T1000 (cell line): ENCODE data around the gene INPP4B.
A peak's percentile ranks its signal among the peaks of the same experiment; 100 is the strongest.
"Not testable (repeated sequence)": the region's sequence is repeated elsewhere in the genome, so short reads cannot be mapped to it uniquely, and the experiment has no call there.

Experiments
- DNase-seq: peaks from one replicate; lab custom pipeline; 2025; ENCODE audit warnings: mixed read lengths; lab: John Stamatoyannopoulos, UW

The INPP4B gene

DNA sequence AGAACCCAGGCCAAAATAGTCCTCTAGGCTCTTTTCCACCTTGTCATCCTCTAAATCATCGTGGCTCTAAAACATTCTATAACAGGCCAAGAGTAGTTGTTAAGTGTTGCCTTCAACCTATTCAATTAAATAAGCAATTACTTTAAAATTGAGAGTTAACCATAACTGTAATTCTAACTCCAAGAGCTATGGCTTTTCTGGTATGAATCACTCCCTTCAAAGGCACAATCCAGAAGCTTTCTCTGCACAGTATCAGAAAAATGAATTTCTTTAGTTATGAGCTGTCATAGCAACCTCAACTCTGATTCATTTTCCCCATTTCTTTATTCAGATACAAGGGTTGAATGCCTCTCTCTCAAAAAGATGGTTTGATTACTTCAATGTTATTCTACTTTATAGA is 21.7 kb downstream of the INPP4B start:
- DNase-seq: no peak

DNA sequence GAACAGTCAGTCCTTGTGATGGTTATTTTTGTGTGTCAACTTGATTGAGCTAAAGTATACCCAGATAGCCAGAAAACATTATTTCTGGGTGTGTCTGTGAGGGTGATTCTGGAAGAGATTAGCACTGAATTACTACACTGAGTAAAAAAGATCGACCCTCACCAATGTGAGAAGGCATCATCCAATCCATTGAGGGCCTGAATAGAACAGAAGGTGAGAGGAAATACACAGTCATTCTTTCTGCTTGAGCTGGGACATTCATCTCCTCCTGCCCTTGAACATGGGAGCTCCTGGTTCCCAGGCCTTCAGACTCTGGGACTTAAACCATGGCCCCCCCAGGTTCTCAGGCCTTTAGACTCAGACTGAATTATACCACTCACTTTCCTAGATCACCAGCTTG is 22.3 kb downstream of the INPP4B start:
- no peak for DNase-seq

DNA sequence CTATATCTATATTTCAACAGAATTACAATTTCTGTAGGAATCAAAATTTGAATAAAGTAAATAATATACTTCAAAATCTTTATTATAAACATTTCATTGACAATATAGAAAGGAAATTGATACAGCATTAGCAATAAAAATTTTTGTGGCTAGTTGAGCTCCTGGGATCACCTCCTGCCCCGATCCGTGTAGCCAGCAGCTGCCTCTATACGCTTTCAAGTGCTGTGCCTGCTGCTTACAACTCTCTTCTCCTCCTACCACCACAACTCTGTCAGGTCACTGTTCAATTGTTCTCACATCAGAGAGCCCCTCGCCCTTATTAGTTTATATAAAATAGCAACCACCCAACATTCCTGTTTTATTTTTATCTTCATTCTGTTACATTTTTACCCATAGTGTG is 27.6 kb downstream of the INPP4B start:
- DNase-seq: no peak

DNA sequence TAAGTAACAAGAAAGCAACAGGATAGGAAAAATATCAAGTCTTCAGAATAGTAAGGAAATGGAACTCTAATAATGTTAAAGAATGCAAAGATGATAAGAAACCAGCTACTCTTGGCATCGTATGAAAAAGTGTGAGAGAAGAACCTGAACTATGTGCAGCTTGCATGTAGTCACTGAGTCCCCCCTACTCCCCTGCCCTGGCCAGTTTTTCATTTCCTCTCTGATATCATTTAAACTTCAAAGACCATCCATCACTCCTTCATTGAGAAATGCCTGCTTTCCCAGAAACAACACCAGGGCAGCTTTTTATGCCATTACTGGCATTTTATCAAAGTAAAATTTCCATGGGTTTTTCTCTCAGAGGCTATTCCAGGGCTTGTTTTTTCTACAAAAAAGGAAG is 28.1 kb downstream of the INPP4B start:
- no peak for DNase-seq

DNA sequence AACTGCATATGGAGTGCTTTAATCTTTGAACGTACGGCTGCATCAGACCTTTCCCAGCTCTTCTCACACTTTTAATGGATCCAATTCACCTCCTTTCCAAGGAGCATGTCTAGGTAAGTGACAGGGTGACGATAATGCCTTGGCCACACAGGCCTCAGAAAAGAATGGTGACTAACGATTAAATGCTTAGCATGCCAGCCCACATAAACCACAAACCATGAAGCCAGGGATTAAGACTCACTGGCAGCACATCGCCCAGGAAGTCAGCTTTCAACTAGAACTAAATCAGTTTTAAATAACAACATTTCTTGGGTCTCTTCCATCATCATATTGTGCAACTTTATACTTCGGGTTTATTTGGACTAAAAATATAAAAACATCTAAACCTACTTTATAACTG is 28.7 kb downstream of the INPP4B start:
- peak; percentile 32 for DNase-seq

DNA sequence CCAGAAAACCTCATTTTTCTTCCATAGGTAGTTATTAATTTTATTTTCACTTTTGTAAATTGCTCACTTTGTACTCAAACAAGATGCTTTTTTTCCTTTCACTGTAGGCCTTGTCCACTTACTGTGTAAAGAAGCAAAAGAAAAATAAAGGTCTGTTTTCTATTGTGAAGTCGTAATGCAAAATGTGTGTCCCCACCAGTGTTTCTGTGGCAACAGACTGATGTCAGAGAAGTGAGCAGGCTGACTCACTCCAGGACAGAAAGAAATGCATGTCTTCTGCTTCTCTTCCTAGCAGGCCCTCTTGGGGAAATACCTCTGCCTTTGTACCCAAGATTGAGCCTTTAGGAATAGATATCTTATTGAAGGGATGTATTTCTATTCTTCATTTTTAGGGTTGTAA is 30.3 kb downstream of the INPP4B start:
- DNase-seq: no peak

DNA sequence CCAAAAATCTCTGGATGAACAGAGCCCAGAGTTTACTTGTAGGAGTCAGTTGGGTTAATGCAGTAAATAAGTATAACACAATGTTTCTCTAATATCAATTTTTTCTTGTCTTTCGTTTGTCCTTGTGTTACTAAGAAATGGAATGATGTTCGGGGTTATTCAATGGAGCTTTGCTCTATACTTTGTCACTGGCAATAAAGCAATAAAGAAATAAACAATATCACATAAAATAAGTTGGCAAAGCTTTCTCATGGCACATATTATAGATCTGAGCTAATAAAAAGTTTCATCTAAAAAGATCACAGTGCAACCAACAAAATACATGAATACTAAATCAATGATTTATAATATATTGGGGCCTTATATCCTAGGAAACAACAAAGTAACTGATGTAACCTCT is 32.7 kb downstream of the INPP4B start:
- no peak for DNase-seq

DNA sequence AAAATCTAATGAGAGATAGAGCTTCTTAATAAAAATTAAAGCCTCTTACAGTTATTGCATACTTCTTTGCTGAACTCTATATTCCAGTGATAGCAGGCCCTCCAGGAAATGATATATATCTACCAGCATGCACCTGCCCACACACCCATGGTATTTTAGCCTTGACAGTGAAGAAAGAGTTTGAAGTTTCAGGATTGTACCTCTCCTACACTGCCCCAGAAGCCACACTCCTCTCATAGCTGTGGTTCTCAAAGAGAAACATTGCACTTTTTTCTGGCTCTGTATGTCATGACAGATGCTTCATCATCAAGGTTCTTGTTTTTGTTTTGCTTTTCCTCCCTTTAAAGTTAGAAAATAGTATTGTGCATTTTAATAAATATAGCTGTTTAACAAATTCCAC is 34.0 kb downstream of the INPP4B start:
- no peak for DNase-seq

DNA sequence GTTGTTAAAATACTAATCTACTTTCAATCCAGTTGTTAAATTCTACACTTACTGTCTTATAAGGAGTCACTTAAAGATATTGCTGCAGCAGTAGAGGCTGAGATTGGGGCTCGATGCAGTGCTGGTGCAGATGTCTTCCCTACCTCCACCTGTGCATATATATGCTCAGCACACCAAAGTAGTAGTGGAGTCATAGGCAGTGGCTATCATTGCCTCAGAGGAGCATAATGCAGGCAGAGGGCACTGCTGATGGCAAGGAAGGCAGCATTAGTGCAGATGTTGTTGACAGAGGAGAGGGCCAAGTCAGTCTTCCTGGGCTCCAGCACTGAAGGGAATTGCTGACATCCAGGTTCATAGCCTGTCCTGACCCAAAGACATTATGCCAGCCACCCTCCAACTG is 35.1 kb downstream of the INPP4B start:
- DNase-seq: no peak

DNA sequence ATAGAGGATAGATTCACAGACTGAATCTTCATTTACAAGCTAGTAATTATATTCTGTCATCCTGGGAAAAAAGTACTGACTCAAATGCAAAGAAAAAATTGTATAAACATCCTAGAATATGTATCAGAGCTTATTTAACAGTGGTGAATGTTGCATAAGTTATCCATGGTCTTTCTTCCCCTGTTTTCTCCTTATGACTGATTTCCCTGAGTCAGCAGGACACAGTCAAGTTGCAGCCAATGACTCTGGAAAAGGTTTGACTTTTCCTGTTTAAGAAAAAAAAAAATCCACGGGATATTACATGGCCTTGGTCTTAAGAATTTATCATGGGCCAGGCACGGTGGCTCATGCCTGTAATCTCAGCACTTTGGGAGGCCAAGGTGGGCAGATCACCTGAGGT is 36.5 kb downstream of the INPP4B start:
- no peak for DNase-seq

DNA sequence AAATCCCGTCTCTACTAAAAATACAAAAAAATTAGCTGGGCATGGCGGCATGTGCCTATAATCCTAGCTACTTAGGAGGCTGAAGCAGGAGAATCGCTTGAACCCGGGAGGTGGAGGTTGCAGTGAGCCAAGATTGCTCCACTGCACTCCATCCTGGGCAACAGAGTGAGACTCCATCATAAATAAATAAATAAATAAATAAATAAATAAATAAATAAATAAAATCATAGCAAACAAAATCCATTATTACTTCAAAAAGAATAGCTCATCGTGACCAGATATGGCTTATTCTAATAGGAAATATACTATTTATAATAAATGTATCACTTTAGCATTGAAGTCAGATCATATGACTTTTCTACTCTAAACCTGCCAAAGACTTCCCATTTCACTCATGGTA is 42.2 kb downstream of the INPP4B start:
- DNase-seq: not testable (repeated sequence)

DNA sequence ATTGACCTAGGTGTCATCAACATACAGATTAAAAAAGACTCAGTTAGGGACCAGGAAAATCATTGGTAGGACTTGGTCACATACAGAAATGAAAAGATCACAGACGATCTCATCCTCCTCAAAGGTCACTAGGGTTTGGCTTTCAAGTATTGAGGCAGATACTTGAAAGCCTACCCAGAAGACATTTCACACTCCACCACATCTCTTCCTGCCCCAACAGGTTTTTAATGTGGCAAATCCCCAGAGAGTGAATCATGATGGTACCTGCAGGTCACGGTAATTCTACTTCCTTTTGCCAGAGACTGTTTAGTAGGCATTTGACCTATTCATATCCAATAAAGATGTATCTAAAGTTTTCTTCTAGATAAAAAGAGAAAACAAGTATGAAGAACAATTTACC is 44.1 kb downstream of the INPP4B start:
- DNase-seq: no peak

DNA sequence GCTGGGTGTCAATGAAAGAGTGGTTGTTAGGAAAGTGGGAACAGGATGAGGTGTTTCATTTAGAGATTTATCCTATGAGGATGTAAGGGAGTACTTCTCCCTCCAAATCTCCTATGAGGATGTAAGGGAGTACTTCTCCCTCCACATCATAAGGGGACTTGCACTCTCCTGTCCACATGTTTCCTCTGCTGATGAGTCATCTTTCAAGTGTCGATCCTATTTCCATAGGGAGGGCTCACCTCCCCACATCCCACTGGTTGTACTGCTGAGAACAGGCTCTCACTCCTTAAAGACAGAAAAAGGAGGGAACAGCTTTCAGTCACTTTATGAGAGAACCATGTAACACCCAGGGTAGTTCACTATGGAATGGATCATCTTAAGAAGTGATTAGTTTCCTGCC is 65.0 kb downstream of the INPP4B start:
- no peak for DNase-seq

DNA sequence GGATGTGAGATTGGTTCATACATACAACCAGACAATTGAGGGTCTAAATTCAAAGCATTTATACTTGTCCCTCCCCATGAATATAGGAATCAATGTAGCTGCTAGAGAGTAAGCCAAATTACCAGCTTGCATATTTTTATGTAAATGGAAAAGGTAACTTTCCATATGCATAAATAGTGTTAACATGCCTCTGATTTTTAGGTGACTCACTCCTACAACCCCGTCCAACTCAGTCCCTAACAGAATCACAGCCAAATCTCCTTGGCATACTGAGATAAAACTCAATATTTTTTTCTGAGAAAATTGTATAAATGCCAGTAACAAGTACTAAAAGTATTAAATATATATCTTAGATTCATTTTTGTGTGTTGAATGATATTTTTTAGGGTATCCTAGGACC is 67.2 kb downstream of the INPP4B start:
- no peak for DNase-seq

DNA sequence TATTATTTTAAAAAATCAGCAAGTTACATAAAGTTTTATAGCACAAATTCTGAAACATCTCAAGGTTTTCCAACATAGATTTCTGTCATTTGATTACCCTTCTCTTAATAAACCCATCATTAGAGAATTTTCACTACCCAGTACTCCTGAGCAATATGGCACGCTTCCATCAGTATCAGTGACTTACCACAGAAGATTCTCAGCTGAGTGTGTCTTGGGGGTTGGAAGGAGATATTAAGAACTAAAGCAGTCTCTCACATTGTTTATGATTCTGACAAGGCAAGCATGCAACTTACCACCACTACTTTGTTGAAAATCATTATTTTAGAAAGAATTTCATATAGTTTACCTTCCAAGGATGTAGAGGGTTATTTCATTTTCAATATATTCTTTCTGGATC is 67.7 kb downstream of the INPP4B start:
- no peak for DNase-seq

DNA sequence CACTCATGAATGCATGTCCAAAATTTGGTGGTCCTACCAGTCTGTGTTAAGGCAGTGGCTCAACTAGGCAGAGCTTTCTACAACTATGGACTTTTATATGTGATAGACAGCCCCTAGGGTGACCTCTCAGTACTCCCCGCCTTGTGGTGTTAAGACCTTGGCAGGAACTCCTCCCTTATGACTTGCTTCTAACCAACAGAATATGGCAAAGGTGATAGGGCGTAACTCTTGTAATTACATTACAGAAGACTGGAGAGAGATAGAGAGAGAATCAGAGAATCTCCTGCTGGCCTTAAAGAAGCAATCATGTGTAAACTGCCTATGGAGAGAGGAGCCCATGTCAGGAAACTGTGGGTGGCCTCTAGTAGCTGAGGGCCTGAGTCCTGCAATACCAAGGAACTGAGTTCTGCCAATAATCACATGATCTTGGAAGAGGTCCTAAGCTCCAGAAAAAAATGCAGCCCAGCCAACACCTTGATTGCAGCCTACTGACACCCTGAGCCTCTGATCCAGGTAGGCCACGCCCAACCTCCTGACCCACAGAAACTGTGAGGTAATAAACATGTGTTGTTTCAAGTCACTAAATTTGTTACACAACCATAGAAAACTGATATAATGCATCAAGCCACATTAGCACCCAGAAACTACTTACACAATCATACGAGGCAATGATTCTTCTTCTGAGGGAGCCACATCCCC is 68.9 kb downstream of the INPP4B start:
- no peak for DNase-seq

DNA sequence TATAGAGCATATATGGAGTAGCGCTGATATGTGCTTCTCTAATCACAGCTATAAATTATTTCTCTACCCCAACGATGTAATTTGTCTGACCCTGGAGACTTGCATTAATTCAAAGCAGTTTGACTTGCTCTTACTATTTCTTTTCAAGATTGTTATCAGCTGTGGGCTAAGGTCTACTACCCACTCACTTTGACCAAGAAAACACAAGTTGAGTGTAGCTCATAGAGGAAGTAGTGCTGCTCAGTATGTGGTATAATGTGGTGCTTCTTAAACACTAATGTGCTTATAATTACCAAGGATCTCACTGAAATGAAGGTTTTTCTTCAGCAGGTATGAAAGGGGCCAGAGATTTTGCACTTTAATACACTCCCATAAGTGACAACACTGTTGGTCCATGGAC is 70.1 kb downstream of the INPP4B start:
- DNase-seq: no peak

DNA sequence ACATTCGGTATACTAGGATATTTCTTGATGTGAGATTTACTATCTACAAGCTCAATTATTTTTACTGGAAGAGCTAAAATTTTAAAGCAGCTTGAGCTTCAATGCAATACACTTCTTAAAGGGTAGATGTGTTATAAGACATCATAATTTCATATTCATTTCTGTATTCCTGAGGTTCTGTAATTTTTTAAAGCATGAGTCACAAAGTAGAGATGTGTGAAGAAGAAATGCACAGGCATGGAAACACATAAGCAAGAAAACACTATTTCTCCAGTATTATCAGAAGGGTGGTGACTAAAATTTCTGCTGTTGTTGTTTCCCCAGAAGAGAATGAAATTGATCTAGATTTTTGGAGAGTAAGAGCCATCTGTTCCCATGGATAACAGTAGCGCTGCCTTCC is 72.6 kb downstream of the INPP4B start:
- DNase-seq: no peak

DNA sequence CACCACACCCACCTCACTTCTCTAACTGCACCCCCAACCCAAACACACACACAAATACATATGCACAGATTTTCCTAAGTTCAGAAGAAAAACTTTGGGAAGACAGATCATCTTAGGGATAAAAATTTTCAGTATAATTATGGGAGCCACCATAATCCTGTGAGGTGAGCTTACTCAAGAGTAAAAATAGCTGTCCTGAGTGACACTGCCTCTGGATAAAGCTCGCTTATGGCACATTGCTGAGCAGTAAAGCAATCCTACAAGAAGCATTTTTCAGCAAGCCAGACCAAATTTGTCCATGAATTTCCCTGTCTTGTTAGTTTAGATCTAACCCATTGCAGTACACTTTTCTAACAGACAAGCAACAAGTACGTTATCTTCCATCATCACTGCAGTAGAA is 83.8 kb downstream of the INPP4B start:
- DNase-seq: no peak

DNA sequence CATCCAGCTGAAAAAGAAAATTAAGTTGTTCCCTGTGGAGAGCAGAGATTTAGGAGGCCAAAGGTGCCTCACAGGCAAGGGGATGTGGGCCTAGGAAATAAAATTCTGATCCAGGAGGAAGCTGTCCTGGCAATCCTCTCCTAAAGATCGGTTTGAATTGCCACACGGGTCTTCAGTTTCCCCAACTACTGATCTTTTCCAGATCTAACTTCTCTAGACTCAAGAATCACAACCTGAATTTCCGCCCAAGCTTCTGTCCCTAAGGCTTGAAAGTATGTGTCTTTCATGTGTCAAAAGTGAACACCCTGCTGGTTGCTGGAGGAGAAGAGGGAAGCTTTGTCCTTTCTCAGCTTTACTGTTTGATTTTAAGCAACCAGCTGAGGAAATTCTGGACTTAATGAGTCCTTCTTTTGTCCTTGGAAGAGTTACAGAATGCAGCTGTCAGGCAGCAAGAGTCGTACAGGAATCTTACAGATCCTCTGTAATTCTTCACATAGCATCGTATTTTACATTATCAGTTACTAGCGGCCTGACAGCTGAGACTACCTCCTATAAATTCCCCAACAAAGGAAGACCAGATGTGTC is 93.8 kb downstream of the INPP4B start:
- no peak for DNase-seq

DNA sequence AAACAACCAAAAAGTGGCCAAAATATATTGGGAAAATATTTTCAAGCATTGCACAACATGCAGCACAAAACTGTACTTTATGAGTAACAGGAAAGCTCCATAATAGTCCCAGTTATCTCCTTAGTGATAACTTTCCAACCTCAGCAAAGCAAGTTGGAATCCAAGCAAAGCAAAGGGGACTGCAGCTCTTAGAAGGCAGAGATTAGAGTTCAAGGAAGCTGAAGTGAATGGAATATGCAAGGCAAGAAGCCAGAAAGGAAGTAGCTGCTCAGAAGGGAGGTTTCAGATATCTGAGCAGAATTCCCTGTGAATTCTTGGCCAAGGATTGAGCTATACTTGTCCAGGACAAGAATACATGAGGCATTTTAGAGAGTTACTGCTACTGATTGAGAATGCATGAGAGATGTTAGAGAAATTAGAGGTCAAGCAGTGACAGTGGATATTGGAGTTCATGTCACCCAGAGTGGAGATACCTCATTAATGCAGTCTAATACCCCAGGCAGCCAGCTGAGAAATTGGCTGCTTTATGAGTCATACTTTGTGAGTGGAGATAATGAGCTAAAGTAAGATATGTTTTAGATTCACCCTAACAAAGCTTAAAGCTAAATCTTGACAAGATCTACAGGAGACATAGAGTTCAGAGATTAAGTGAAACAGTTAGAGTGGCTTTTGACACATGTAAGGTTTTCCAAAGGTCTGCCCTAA is 102.8 kb downstream of the INPP4B start:
- DNase-seq: no peak

DNA sequence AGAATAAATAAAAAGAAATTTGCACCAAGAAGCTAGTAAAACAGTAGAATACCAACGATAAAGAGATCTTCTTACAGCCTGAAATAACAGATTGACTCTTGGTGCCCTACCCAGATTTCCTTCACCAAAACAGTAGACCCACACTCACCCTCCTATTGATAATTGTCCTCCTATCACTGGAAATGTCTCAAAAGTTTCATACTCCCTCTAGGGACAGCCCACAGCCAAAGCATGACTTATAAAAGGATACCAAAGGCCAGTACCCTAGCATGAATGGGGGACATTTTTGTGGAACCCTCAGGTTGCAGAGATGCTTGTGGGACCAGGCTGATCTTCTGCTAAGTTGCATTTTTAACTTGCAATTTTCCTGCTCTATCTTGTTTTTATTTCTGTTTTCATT is 104.1 kb downstream of the INPP4B start:
- no peak for DNase-seq

DNA sequence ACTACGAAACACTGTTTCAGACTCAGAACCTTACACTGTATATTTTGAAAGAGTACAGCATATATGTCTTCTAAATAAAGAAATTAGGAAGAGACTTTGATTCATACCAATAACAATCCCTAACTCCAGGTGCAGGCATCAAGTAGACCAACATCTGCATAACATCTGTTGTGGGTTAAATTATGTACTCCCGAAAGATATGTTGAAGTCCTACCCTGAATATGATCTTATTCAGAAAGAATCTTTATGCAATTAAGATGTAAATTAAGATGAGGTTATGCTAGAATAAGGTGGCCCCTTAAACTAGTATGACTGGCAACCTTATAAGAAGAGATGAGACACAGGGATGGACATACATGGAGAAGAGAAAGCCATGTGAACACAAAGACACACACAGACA is 117.9 kb downstream of the INPP4B start:
- DNase-seq: no peak

DNA sequence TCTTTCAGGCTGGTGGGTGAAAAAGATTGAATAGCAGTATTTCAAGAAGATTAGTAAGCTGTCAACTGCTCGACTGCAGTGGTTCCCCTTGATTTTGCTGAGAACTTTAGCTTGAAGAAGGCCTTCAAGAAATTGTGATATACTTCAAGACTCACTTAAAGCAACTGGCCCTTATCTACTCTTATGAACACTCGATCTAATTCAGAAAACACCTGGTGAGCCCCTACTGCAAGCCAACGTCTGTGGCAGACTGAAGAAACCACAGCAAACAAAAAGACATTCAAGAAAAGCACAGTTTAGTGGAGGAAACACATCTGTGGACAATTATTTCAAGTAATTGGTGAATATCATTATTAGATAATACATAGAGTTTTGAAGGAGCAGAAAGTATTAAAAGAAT is 119.0 kb downstream of the INPP4B start:
- no peak for DNase-seq
